Heart left ventricle (tissue), 16 donors: ENCODE results near the gene NKX2-3. TPM values are rescaled to one million over a fixed set of nuclear protein-coding genes. Genes with fewer than 3 reads are reported as not detected.

ENCODE experiments used
- ATAC-seq, 4 donors: fragments of 200-7000 bp; cut with Tn5 transposase; one replicate each; pipeline ENCODE4 v1.9.1; 2020 to 2022; ENCODE audit warnings: moderate library complexity in 4 of 4, mild to moderate bottlenecking in 3 of 4, moderate number of reproducible peaks in 1 of 4
- DNase-seq, 5 donors: peaks; one replicate each; pipeline ENCODE4 v3.0.0-alpha.2; 2020
- H3K27ac ChIP-seq, 12 donors: fragments of 200-600 bp; sonication (generic) in 4 of 12; one replicate each; pipeline versions ENCODE4 v1.5.0 to v1.8.0; 2016 to 2022; ENCODE audit warnings: mild to moderate bottlenecking in 2 of 12
- H3K27me3 ChIP-seq, 9 donors: fragments of 200-600 bp; sonication (generic) in 2 of 9; one replicate each; pipeline versions ENCODE4 v1.5.1 to v1.8.0; 2016 to 2022; ENCODE audit warnings: mild to moderate bottlenecking in 3 of 9
- H3K36me3 ChIP-seq, 9 donors: fragments of 200-600 bp; sonication (generic) in 2 of 9; one replicate each; pipeline versions ENCODE4 v1.5.0 to v1.8.0; 2018 to 2022; ENCODE audit warnings: mild to moderate bottlenecking in 2 of 9
- H3K4me1 ChIP-seq, 12 donors: fragments of 200-600 bp; sonication (generic) in 4 of 12; one replicate each; pipeline versions ENCODE4 v1.5.0 to v1.8.0; 2016 to 2022; ENCODE audit warnings: mild to moderate bottlenecking in 3 of 12
- H3K4me3 ChIP-seq, 12 donors: fragments of 200-600 bp; sonication (generic) in 4 of 12; one replicate each; pipeline versions ENCODE4 v1.5.0 to v1.8.0; 2017 to 2022; ENCODE audit warnings: mild to moderate bottlenecking in 9 of 12, moderate library complexity in 4 of 12
- H3K9me3 ChIP-seq, 12 donors: fragments of 200-600 bp; sonication (generic) in 4 of 12; one replicate each; pipeline versions ENCODE4 v1.5.0 to v1.8.0; 2016 to 2022; ENCODE audit warnings: mild to moderate bottlenecking in 1 of 12
- CTCF ChIP-seq, 12 donors: fragments of 200-600 bp; sonication (generic) in 4 of 12; IDR thresholded peaks; one replicate each; pipeline versions ENCODE4 v1.5.0 to v1.8.0; 2018 to 2022; ENCODE audit warnings: antibody characterized with exemption in 12 of 12, mild to moderate bottlenecking in 5 of 12
- POLR2A ChIP-seq, 2 donors: fragments of 450-650 bp; IDR thresholded peaks; one replicate each; pipeline ENCODE4 v1.6.1; 2017; ENCODE audit warnings: antibody characterized with exemption in 2 of 2, mild to moderate bottlenecking in 2 of 2, moderate library complexity in 2 of 2
- WGBS, 4 donors: extraction: QIAGEN DNeasy Blood & Tissue Kit in 2 of 4; methylation state at CpG; one replicate each; pipeline versions ENCODE4 v1.1.5 to v1.1.7; 2013 to 2018; 5-methylcytosine and 5-hydroxymethylcytosine counted together
- intact Hi-C, 10 donors: fragments of 100-400 bp; cut with DNase I; formaldehyde crosslinking; loops; one replicate each; pipeline versions ENCODE4 v1.11.1 to v1.14.2; 2022
- polyA plus RNA-seq, 2 donors: library from polyadenylated mRNA; stranded (reverse); fragments of 200-250 nt; gene quantifications; one replicate each; pipeline ENCODE4 v1.2.3, GENCODE V29; 2013
- total RNA-seq, 9 donors: library from RNA; depleted of rRNA in 2 of 9; stranded (reverse); fragments of >200 nt in 2 of 9; fragmentation: NEBNext Ultra II Directional in 3 of 9; extraction: Animal tissue kit (Norgen Biotek cat#: 25700) in 3 of 9; gene quantifications; one replicate each; pipeline versions ENCODE4 v1.1.0 to v1.2.4, GENCODE V29; 2016 to 2023
- donor health status: ischemic (EF 13 %, LVEDD 7.1; RV severe dilation, severe dysfunction).
- donor health status: healthy with polysubstance abuse.
- donor health status: DM: no; HTN: yes; CAD: no.
- donor health status: DM: no; HTN: no; CAD: no.
- donor health status: ischemic (EF 25% LVEDD 6.9; RV normal size, moderate dysfunction).
- donor health status: ischemic (EF 25% LVEDD 5.7; RV mildly dilated, moderate dysfunction).
- donor health status: healthy.
- donor health status: DM: yes; HTN: yes; CAD: no.
- donor health status: ischemic (EF 35%, LVEDD 5.7; RV mildly dilated, moderate dysfunction).
- donor health status: nonischemic (EF 11% LVEDD 7.7; RV severe dilation, severe dysfunction).
- donor health status: DM: yes; HTN: yes; CAD: no.
- donor health status: PGD.
- donor health status: ischemic (EF 29% LVEDD 5.4; RV normal size, mild dysfunction).
- donor health status: nonischemic (EF 23%, LVEDD 6.1; RV moderate dilation, normal function).

NKX2-3 gene
- total and polyA plus RNA-seq, 11 donors, result not detected

- Histone ChIP-seq H3K36me3 (no peaks in the 10 kb centered on the region), H3K4me1 (no peaks in the 10 kb centered on the region), H3K9me3 (no peaks in the 10 kb centered on the region), H3K27me3 (peaks cover 0 to 64% (median 13%) of the 10 kb centered on the region in 9 donors), H3K27ac (no peak overlapping the region), H3K4me3 (no peak overlapping the region)
- intact Hi-C loops, result no loop called here
- ATAC-seq (no peak), DNase-seq (no peak)
- TF ChIP-seq POLR2A (IDR thresholded peaks at IDR 0.05) (no peak), CTCF (IDR thresholded peaks at IDR 0.05) (no peak)
- 58 to 73% (median 60%) methylated on average over 3 of the region's 3 CpGs for WGBS, 4 donors
Measured at GRCh38 chr10:99489271-99489670, 43.5 kb upstream of the NKX2-3 start.

- 46 to 58% (median 49%) methylated on average over 6 of the region's 6 CpGs for WGBS, 4 donors
- no peak for ATAC-seq
- TF ChIP-seq POLR2A (IDR thresholded peaks at IDR 0.05), result no peak
- TF ChIP-seq CTCF (IDR thresholded peaks at IDR 0.05), result no peak
- DNase-seq, result no peak
- Histone ChIP-seq H3K27ac (no peak overlapping the region), H3K36me3 (no peaks in the 10 kb centered on the region), H3K9me3 (peaks cover 0 to 11% (median 0%) of the 10 kb centered on the region in 12 donors), H3K4me3 (no peak overlapping the region), H3K4me1 (no peaks in the 10 kb centered on the region), H3K27me3 (peaks cover 0 to 26% (median 0%) of the 10 kb centered on the region in 9 donors)
- intact Hi-C loops, result no loop called here
Measured at GRCh38 chr10:99497343-99498025, 35.3 kb upstream of the NKX2-3 start.

- intact Hi-C loops, result no loop called here
- WGBS, 4 donors, result 83 to 92% (median 89%) methylated on average over 1 of the region's 1 CpG
- ATAC-seq, result no peak
- no peak for TF ChIP-seq CTCF (IDR thresholded peaks at IDR 0.05)
- TF ChIP-seq POLR2A (IDR thresholded peaks at IDR 0.05), result no peak
- Histone ChIP-seq H3K4me1 (no peaks in the 10 kb centered on the region), H3K4me3 (no peak overlapping the region), H3K27me3 (peaks cover 0 to 74% (median 14%) of the 10 kb centered on the region in 9 donors), H3K9me3 (peaks cover 0 to 6% (median 0%) of the 10 kb centered on the region in 12 donors), H3K36me3 (no peaks in the 10 kb centered on the region), H3K27ac (no peak overlapping the region)
- no peak for DNase-seq
Measured at GRCh38 chr10:99506416-99506815, 26.3 kb upstream of the NKX2-3 start.

GRCh38 chr10:99507265-99507664, 25.5 kb upstream of the NKX2-3 start:
- H3K4me3 ChIP-seq, result no peak overlapping the region
- TF ChIP-seq POLR2A (IDR thresholded peaks at IDR 0.05), result no peak
- TF ChIP-seq CTCF (IDR thresholded peaks at IDR 0.05), result no peak
- ATAC-seq (no peak), DNase-seq (no peak)
- intact Hi-C loops, result no loop called here
- H3K36me3 ChIP-seq, result no peaks in the 10 kb centered on the region
- H3K4me1 ChIP-seq, result no peaks in the 10 kb centered on the region
- H3K9me3 ChIP-seq, result peaks cover 0 to 6% (median 0%) of the 10 kb centered on the region in 12 donors
- H3K27me3 ChIP-seq, result peaks cover 0 to 65% (median 12%) of the 10 kb centered on the region in 9 donors
- H3K27ac ChIP-seq, result no peak overlapping the region
